Ectodermal cell (in vitro differentiated cells): ENCODE results near the gene SH3BP5L.

Experiments
- H3K27ac ChIP-seq: 2 replicates; pipeline ENCODE4 v1.7.0; 2013; ENCODE audit warnings: mild to moderate bottlenecking, low read depth, low read length; ENCODE audit not compliant: insufficient read depth, poor library complexity, severe bottlenecking
- H3K27me3 ChIP-seq: 2 replicates; pipeline ENCODE4 v1.7.0; 2013; ENCODE audit warnings: mild to moderate bottlenecking, low read length; ENCODE audit not compliant: insufficient read depth, control insufficient read depth, poor library complexity, severe bottlenecking
- H3K36me3 ChIP-seq: one replicate; pipeline ENCODE4 v1.7.0; 2013; ENCODE audit warnings: low read length; ENCODE audit not compliant: control insufficient read depth, insufficient read depth
- H3K4me1 ChIP-seq: one replicate; pipeline ENCODE4 v1.7.0; 2013; ENCODE audit warnings: low read length; ENCODE audit not compliant: control insufficient read depth, insufficient read depth
- H3K4me3 ChIP-seq: 2 replicates; pipeline ENCODE4 v1.7.0; 2013; ENCODE audit warnings: low read depth, low read length, control low read depth; ENCODE audit not compliant: insufficient read depth
- H3K9me3 ChIP-seq: 2 replicates; pipeline ENCODE4 v1.7.0; 2013; ENCODE audit warnings: mild to moderate bottlenecking, low read length, moderate library complexity; ENCODE audit not compliant: control insufficient read depth
- WGBS, 2 experiments: methylation state at CpG; one replicate each; pipeline ENCODE4 v1.1.7; 2013; ENCODE audit warnings: missing lambda C conversion rate in 2 of 2; 5-methylcytosine and 5-hydroxymethylcytosine counted together

SH3BP5L gene

DNA sequence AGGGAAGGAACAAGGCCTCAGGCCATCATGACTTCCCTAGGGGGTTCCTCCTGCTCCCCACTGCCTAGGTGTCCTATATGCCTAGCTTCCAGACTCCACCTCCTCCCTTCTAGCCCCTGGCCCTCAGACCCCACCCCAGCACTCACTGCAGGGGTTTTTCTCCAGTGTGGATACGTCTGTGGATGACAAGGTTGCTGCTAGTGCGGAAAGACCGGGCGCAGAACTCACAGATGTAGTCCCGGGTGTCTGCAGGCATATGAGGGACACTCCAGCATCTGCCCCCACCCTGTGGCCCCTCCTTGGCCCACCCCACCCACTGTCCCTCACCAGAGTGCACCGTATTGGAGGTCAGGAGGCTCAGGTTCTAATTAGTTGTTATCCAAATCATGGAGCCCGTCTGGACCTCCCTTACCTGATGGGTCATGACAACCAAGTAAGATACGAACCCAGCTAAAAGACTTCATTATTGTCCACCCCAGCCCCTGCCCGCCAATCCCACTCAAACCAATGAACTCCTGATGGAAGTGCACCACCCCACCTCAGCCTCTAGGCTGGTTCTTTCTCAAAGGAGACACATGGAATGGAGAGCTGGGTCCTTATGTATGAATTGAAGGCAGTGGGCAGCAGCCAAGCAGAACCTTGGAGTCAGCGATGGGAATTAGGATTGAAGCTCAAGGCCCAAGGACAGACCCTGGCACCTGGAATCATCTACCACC is 25.0 kb upstream of the SH3BP5L start:
- Histone ChIP-seq H3K27me3 (no peaks in the 10 kb centered on the region), H3K9me3 (no peaks in the 10 kb centered on the region), H3K36me3 (peaks cover 25% of the 10 kb centered on the region), H3K27ac (no peak overlapping the region), H3K4me3 (no peak overlapping the region), H3K4me1 (no peaks in the 10 kb centered on the region)
- 96 to 97% methylated on average over 10 of the region's 10 CpGs for WGBS, 2 experiments

- 96 to 97% methylated on average over 9 of the region's 9 CpGs for WGBS, 2 experiments
- Histone ChIP-seq H3K36me3 (peaks cover 27% of the 10 kb centered on the region), H3K27ac (no peak overlapping the region), H3K27me3 (no peaks in the 10 kb centered on the region), H3K4me1 (no peaks in the 10 kb centered on the region), H3K4me3 (no peak overlapping the region), H3K9me3 (no peaks in the 10 kb centered on the region)
These were observed 24.4 kb upstream of the SH3BP5L start for GRCh38 chr1:248850124-248850523.

DNA sequence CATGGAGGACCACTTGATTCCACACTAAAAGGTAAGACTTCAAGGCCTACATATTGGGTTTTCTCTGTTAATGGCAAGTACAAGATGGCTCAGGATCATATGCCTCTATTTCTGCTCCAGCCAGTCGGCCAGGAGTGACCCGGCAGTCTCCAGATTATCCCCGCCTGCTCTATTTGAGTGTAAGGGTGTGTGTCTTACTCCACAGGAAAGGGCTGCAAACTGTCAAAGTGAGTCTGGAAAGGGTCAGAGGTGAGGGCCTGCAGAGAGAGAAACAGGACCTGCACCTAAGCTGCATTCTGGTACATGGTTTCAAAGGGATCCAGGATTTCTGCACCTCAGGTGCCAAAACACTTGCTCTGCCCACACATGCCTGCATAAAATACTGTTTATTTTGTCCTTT is 23.9 kb upstream of the SH3BP5L start:
- Histone ChIP-seq H3K4me3 (no peak overlapping the region), H3K27me3 (no peaks in the 10 kb centered on the region), H3K36me3 (peaks cover 32% of the 10 kb centered on the region), H3K27ac (no peak overlapping the region), H3K4me1 (no peaks in the 10 kb centered on the region), H3K9me3 (no peaks in the 10 kb centered on the region)
- 95 to 96% methylated on average over 3 of the region's 3 CpGs for WGBS, 2 experiments

DNA sequence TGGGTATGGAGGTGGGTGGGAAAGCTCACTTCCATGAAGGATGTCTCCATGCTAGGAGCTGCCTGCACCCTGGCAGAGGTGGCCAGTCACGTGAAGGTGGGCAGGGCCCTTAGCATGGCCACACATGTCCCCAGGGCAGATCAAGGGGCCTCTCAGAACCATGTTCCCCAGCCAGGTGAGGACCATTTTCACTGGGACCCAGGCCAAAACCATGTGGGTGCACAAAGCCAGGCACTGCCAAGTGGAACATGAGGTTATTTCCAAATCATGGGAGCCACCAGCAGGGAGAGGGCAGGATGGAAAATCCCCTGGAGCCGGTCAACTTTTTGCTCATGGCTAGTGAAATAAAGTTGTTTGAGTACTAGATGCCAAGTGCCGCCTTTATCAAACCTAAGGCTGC is 23.4 kb upstream of the SH3BP5L start:
- WGBS, 2 experiments, result 91 to 93% methylated on average over 3 of the region's 3 CpGs
- Histone ChIP-seq H3K4me1 (no peaks in the 10 kb centered on the region), H3K4me3 (no peak overlapping the region), H3K36me3 (peaks cover 35% of the 10 kb centered on the region), H3K27ac (no peak overlapping the region), H3K9me3 (no peaks in the 10 kb centered on the region), H3K27me3 (no peaks in the 10 kb centered on the region)

DNA sequence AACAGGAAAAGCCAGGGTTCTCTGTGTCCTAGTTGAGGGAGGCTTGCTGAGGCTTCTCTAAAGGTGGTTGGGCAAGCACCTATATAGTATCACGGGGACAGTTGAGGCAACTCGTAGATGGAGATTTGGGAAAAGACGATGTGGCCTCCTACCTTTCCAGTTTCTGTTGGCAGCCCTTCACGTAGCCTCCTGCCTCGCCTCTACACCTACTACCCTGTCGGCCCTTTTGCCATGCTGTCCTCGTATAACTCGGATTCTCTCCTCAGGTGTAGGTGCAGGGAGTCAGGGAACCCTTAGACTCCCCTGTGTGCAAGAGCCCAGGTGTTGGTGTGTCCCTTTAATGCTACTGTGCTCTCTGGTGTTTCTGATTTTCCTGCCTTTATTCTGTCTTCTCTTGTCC is 22.9 kb upstream of the SH3BP5L start:
- no peaks in the 10 kb centered on the region for H3K27me3 ChIP-seq
- WGBS, 2 experiments, result 89 to 95% methylated on average over 8 of the region's 8 CpGs
- no peaks in the 10 kb centered on the region for H3K9me3 ChIP-seq
- H3K4me1 ChIP-seq, result no peaks in the 10 kb centered on the region
- H3K36me3 ChIP-seq, result peaks cover 35% of the 10 kb centered on the region
- H3K4me3 ChIP-seq, result no peak overlapping the region
- H3K27ac ChIP-seq, result no peak overlapping the region

DNA sequence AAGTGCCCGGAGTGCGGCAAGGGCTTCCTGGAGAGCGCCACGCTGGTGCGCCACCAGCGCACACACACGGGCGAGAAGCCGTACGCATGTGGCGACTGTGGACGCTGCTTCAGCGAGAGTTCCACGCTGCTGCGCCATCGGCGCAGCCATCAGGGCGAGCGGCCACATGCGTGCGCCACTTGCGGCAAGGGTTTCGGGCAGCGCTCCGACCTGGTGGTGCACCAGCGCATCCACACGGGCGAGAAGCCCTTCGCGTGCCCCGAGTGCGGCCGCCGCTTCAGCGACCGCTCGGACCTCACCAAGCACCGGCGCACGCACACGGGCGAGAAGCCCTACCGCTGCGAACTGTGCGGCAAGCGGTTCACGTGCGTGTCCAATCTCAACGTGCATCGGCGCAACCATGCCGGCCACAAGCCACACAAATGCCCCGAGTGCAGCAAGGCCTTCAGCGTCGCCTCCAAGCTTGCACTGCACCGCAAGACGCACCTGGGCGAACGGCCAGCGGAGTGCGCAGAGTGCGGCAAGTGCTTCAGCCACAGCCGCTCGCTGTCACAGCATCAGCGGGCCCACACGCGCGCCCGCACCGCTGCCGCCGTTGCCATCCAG is 22.3 kb upstream of the SH3BP5L start:
- Histone ChIP-seq H3K4me1 (no peaks in the 10 kb centered on the region), H3K36me3 (peaks cover 35% of the 10 kb centered on the region), H3K4me3 (no peak overlapping the region), H3K27me3 (no peaks in the 10 kb centered on the region), H3K27ac (no peak overlapping the region), H3K9me3 (no peaks in the 10 kb centered on the region)
- WGBS, 2 experiments, result 97 to 98% methylated on average over 72 of the region's 72 CpGs

- Histone ChIP-seq H3K9me3 (no peaks in the 10 kb centered on the region), H3K27ac (no peak overlapping the region), H3K27me3 (no peaks in the 10 kb centered on the region)
These were observed 21.7 kb upstream of the SH3BP5L start for GRCh38 chr1:248847181-248847955.

DNA sequence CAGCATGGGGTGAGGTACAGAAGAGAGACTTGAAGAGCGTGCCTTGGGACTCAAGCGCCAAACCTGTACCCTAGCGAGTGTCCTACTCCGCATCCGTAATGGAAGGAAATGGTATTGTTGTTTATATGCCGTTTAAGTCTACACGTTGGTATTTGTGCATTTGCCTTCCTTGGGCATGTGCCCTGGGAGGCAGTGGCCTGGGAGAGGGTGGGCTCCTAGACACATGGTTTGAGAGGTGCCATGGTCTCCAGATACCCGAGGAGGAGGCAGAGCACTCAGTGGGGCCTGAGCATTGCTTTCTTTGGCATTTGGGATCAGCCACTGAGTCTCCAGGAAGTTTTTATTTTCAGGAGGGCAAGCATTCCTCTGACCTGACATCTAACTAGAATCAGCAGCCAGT is 18.8 kb upstream of the SH3BP5L start:
- no peak overlapping the region for H3K4me3 ChIP-seq
- WGBS, 2 experiments, result 96 to 97% methylated on average over 8 of the region's 8 CpGs
- H3K27me3 ChIP-seq, result no peaks in the 10 kb centered on the region
- peaks cover 35% of the 10 kb centered on the region for H3K36me3 ChIP-seq
- no peaks in the 10 kb centered on the region for H3K4me1 ChIP-seq
- no peaks in the 10 kb centered on the region for H3K9me3 ChIP-seq
- H3K27ac ChIP-seq, result no peak overlapping the region

More at GRCh38 chr1:248847181-248847955, 21.7 kb upstream of the SH3BP5L start:
- H3K4me3 ChIP-seq, result no peak overlapping the region
- WGBS, 2 experiments, result 97% methylated on average over 76 of the region's 76 CpGs
- H3K36me3 ChIP-seq, result peaks cover 35% of the 10 kb centered on the region
- H3K4me1 ChIP-seq, result no peaks in the 10 kb centered on the region

- no peak overlapping the region for H3K27ac ChIP-seq
- 94 to 100% methylated on average over 2 to 3 of the region's 3 CpGs for WGBS, 2 experiments
These were observed 18.0 kb upstream of the SH3BP5L start for GRCh38 chr1:248843687-248844086.

DNA sequence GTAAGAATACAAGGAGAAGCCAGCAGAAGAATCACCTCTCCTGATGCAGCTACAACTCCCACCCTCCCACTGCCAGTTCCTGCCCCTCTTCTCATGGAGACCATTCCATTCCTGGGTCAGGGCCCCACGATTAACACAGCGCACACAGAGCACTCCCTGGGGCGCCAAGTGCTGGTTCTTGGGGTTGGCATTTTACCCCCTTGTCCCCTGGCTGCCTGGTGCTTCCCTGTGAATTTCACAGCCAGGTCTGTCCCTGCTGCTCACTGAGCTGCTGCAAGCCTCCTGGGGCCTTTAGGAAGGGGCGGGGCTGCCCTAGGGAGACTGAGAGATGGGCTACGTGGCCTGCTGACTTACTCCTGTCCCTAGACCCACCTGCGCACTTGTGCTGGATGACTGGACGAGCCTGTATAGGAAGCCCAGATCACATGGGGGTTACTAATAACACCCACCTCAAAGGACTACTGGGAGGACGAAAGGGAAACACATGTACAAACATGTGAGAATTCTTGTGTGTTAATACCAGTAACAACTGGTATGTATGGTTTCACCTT is 17.1 kb upstream of the SH3BP5L start:
- no peaks in the 10 kb centered on the region for H3K9me3 ChIP-seq
- no peaks in the 10 kb centered on the region for H3K27me3 ChIP-seq
- no peaks in the 10 kb centered on the region for H3K4me1 ChIP-seq
- no peak overlapping the region for H3K27ac ChIP-seq
- WGBS, 2 experiments, result 91 to 95% methylated on average over 8 of the region's 8 CpGs
- peaks cover 21% of the 10 kb centered on the region for H3K36me3 ChIP-seq
- no peak overlapping the region for H3K4me3 ChIP-seq

More at GRCh38 chr1:248843687-248844086, 18.0 kb upstream of the SH3BP5L start:
- Histone ChIP-seq H3K9me3 (no peaks in the 10 kb centered on the region), H3K27me3 (no peaks in the 10 kb centered on the region), H3K4me3 (no peak overlapping the region), H3K4me1 (no peaks in the 10 kb centered on the region), H3K36me3 (peaks cover 29% of the 10 kb centered on the region)
